HepG2 (cell line): ENCODE measurements around the gene GALNT17. TPM values are rescaled to one million over a fixed set of nuclear protein-coding genes. Genes with fewer than 3 reads are reported as not detected.

Source experiments
- ATAC-seq: fragments of 200-7000 bp; cut with Tn5 transposase; 3 replicates; pipeline ENCODE4 v1.9.1; 2020; ENCODE audit warnings: mild to moderate bottlenecking, moderate library complexity
- BruUV-seq: library from RNA; stranded (reverse); fragments of 400-500 nt; replicated peaks from 2 replicates; lab custom pipeline; 2021; lab: Mats Ljungman, UMichigan
- CTCF ChIA-PET: fragments of 300-600 bp; formaldehyde crosslinking; extraction: SDS; loops from one replicate; lab custom pipeline; 2021; ENCODE audit warnings: low total read pairs, inconsistent platforms, low intra/inter-chr PET ratio; lab: Yijun Ruan, JAX
- POLR2A ChIA-PET: fragments of 350-600 bp; sonication (Branson Sonifier 250); formaldehyde crosslinking; loops from one replicate; lab custom pipeline; 2020; ENCODE audit warnings: antibody characterized with exemption, inconsistent platforms; lab: Yijun Ruan, JAX
- DNase-seq: peaks from one replicate; pipeline ENCODE4 v3.0.0-alpha.2; 2015; ENCODE audit warnings: low spot score
- FAIRE-seq: peaks from 3 replicates; lab custom pipeline; 2011; peaks lifted over from hg19 to GRCh38; lab: Jason Lieb, UNC
- H2AFZ ChIP-seq: one replicate; pipeline ENCODE4 v1.6.1; 2011; ENCODE audit warnings: low read length, inconsistent platforms
- H3K27ac ChIP-seq: fragments of 300-600 bp; 3 replicates; pipeline ENCODE4 v1.8.0; 2011; ENCODE audit warnings: mixed run types, mild to moderate bottlenecking, mixed read lengths, low read length, inconsistent platforms; ENCODE audit not compliant: insufficient read depth; ENCODE audit errors: extremely low read length
- H3K27me3 ChIP-seq, 2 experiments: fragments of 200-600 bp in 1 of 2; 2 replicates in 1 of 2; 3 replicates in 1 of 2; pipeline versions ENCODE4 v1.6.0 to v1.8.0; 2011; ENCODE audit warnings: low read length in 2 of 2, mild to moderate bottlenecking in 2 of 2, moderate library complexity in 2 of 2, inconsistent platforms in 1 of 2; ENCODE audit not compliant: insufficient read depth in 2 of 2, control insufficient read depth in 1 of 2
- H3K36me3 ChIP-seq, 2 experiments: fragments of 200-600 bp in 1 of 2; replicated peaks in 1 of 2; 2 replicates in 1 of 2; 3 replicates in 1 of 2; pipeline versions ENCODE4 v1.5.1 to v1.8.0; 2011; ENCODE audit warnings: low read length in 2 of 2, inconsistent platforms in 1 of 2; ENCODE audit not compliant: insufficient read depth in 2 of 2, control insufficient read depth in 1 of 2
- H3K4me1 ChIP-seq: 2 replicates; pipeline ENCODE4 v1.5.1; 2012; ENCODE audit warnings: low read length, inconsistent platforms; ENCODE audit not compliant: insufficient read depth
- H3K4me2 ChIP-seq: 2 replicates; pipeline ENCODE4 v1.6.0; 2011; ENCODE audit warnings: low read depth, low read length, inconsistent platforms
- H3K4me3 ChIP-seq, 3 experiments: fragments of 200-600 bp in 1 of 3; sonication (generic), shearing (Covaris generic) in 1 of 3; replicated peaks in 1 of 3; 2 replicates each; pipeline ENCODE4 v1.5.1; 2011 to 2016; ENCODE audit warnings: low read length in 3 of 3, inconsistent platforms in 2 of 3, low read depth in 2 of 3, mild to moderate bottlenecking in 2 of 3, control low read depth in 1 of 3, mixed read lengths in 1 of 3; ENCODE audit not compliant: insufficient read depth in 1 of 3
- H3K79me2 ChIP-seq: one replicate; pipeline ENCODE4 v1.6.1; 2011; ENCODE audit warnings: low read length, inconsistent platforms; ENCODE audit not compliant: insufficient read depth
- H3K9ac ChIP-seq: 2 replicates; pipeline ENCODE4 v1.6.0; 2011; ENCODE audit warnings: mild to moderate bottlenecking, low read depth, low read length, inconsistent platforms; ENCODE audit not compliant: insufficient read depth
- H3K9me3 ChIP-seq: 2 replicates; pipeline ENCODE4 v1.5.1; 2012; ENCODE audit warnings: mild to moderate bottlenecking, low read length
- H4K20me1 ChIP-seq: 2 replicates; pipeline ENCODE4 v1.6.0; 2011; ENCODE audit warnings: inconsistent platforms, mild to moderate bottlenecking, low read length, moderate library complexity; ENCODE audit not compliant: insufficient read depth
- ADNP ChIP-seq: sonication (generic); formaldehyde crosslinking; IDR thresholded peaks from 2 replicates; pipeline ENCODE4 v1.4.0; 2020; ENCODE audit warnings: missing genetic modification reagents
- ARNT ChIP-seq: fragments of 450-650 bp; IDR thresholded peaks from 2 replicates; pipeline ENCODE4 v1.6.1; 2017
- EP300 ChIP-seq, 3 experiments: sonication (generic) in 1 of 3; formaldehyde crosslinking in 1 of 3; IDR thresholded peaks; 2 replicates each; pipeline versions ENCODE4 v1.5.1 to v1.6.1; 2011 to 2020; ENCODE audit warnings: low read depth in 2 of 3, low read length in 2 of 3, borderline replicate concordance in 1 of 3, improper control_type of control experiment in 1 of 3, mild to moderate bottlenecking in 1 of 3, missing genetic modification reagents in 1 of 3, moderate library complexity in 1 of 3
- HMG20B ChIP-seq: conservative IDR thresholded peaks from 2 replicates; pipeline ENCODE4 v1.6.1; 2016; ENCODE audit warnings: missing genetic modification reagents, missing compliant biosample characterization
- STAT5B ChIP-seq: sonication (generic); formaldehyde crosslinking; IDR thresholded peaks from 2 replicates; pipeline ENCODE4 v1.4.0; 2020; ENCODE audit warnings: missing genetic modification reagents
- THYN1 ChIP-seq: sonication (generic); formaldehyde crosslinking; IDR thresholded peaks from 2 replicates; pipeline ENCODE4 v1.8.1; 2023; ENCODE audit warnings: low read depth, mild to moderate bottlenecking, moderate library complexity, missing genetic modification reagents, borderline replicate concordance
- ZBTB10 ChIP-seq: sonication (generic); formaldehyde crosslinking; IDR thresholded peaks from 2 replicates; pipeline ENCODE4 v1.4.0; 2020; ENCODE audit warnings: missing genetic modification reagents, borderline replicate concordance
- ZMYM4 ChIP-seq: sonication (generic); formaldehyde crosslinking; IDR thresholded peaks from 2 replicates; pipeline ENCODE4 v1.8.1; 2023; ENCODE audit warnings: mild to moderate bottlenecking, missing genetic modification reagents
- ZNF441 ChIP-seq: sonication (generic); formaldehyde crosslinking; IDR thresholded peaks from 2 replicates; pipeline ENCODE4 v1.7.0; 2021; ENCODE audit warnings: missing genetic modification reagents, borderline replicate concordance
- ZSCAN20 ChIP-seq: sonication (generic); formaldehyde crosslinking; IDR thresholded peaks from 2 replicates; pipeline ENCODE4 v1.4.0; 2020; ENCODE audit warnings: missing genetic modification reagents, mild to moderate bottlenecking, borderline replicate concordance
- WGBS: methylation state at CpG from one replicate; pipeline ENCODE4 v1.1.6; 2017; ENCODE audit warnings: low lambda C conversion rate; 5-methylcytosine and 5-hydroxymethylcytosine counted together
- in situ Hi-C: cut with HindIII; loops from 2 replicates; pipeline ENCODE4 v1.10.0; 2017; ENCODE audit warnings: low pct_unique_long_range_greater_than_20kb; ENCODE audit not compliant: extremely low pct_ligation_motif_present
- intact Hi-C: fragments of 100-400 bp; cut with micrococcal nuclease; formaldehyde crosslinking; loops from one replicate; pipeline ENCODE4 v1.10.0; 2022; ENCODE audit not compliant: unreplicated experiment
- polyA plus RNA-seq, 8 experiments: library from polyadenylated mRNA; depleted of rRNA in 3 of 8; stranded (reverse) in 7 of 8; unstranded in 1 of 8; fragments of >200 nt; fragmentation: Illumina TruSeq in 4 of 8; extraction: Trizol in 4 of 8; gene quantifications; 2 replicates each; pipeline versions ENCODE4 v1.2.1 to v1.2.3, GENCODE V29; 2011 to 2016; ENCODE audit warnings: low read depth in 4 of 8, missing spikeins in 1 of 8, mixed read lengths in 1 of 8; ENCODE audit not compliant: insufficient read depth in 1 of 8
- total RNA-seq, 5 experiments: library from RNA; depleted of rRNA; stranded (reverse); fragments of >200 nt; fragmentation: Illumina TruSeq; extraction: Trizol; gene quantifications; 2 replicates each; pipeline ENCODE4 v1.2.3, GENCODE V29; 2016; ENCODE audit warnings: low read depth in 1 of 5

The GALNT17 gene
- total and polyA plus RNA-seq, 2 of the 13 experiments (the other 11 are each of a cell fraction or from before 2014, with no cell fraction given) = not detected

DNA sequence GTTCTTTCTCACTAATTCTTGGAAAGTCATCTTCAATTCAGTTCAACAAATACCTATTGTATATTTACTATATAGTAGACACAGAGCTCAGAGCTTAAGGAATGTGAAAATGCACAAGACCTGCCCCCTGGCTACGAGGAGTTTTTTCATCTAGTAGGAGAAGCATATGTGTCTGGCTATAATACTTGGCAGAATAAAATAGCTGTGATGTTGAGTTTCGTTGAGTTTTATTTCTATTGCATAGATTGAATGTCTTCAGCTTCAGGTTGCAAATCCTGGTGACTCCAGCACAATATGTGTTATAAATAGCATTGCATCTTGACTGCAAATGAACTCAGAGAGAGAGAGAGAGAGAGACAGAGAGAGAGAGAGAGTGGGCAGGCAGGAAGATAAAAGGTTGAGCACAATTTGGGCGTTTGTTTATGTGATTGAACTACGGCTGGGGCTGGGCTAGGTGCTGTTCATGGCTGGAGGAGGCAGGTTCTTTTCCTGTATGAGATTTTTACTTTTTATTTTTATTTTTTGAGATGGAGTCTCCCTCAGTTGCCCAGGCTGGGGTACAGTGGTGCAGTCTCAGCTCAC, 229.6 kb downstream of the GALNT17 start:
- Histone ChIP-seq H3K9ac (no peak overlapping the region), H3K27me3 (no peaks in the 10 kb centered on the region; a peak in 1 of 5 replicates), H3K9me3 (peaks cover 19% of the 10 kb centered on the region; the same call in 1 of the 2 replicates), H3K4me3 (no peak overlapping the region), H3K36me3 (no peaks in the 10 kb centered on the region), H4K20me1 (no peaks in the 10 kb centered on the region), H3K4me2 (no peak overlapping the region), H3K4me1 (no peaks in the 10 kb centered on the region), H3K27ac (no peak overlapping the region), H2AFZ (no peak overlapping the region), H3K79me2 (no peaks in the 10 kb centered on the region)
- no TSS peak for BruUV-seq
- 11% methylated on average over 4 of the region's 4 CpGs for WGBS
- ATAC-seq = no peak
- POLR2A ChIA-PET = no interaction called here
- TF ChIP-seq HMG20B (CRISPR knock-in tag) (no peak), ADNP (CRISPR knock-in tag) (no peak), THYN1 (CRISPR knock-in tag) (no peak), ZBTB10 (CRISPR knock-in tag) (no peak), STAT5B (no peak), ZMYM4 (CRISPR knock-in tag) (no peak), ZNF441 (CRISPR knock-in tag) (no peak), ARNT (no peak), EP300 (IDR thresholded peaks at IDR 0.05; ENCODE audit: low read depth in 2 of 2, low read length in 2 of 2) (no peak), EP300 (CRISPR knock-in tag; IDR thresholded peaks at IDR 0.05; ENCODE audit: borderline replicate concordance) (no peak), ZSCAN20 (CRISPR knock-in tag) (no peak)
- no peak for FAIRE-seq
- no peak for DNase-seq
- CTCF ChIA-PET = no interaction called here
- intact Hi-C loops = no loop called here
- in situ Hi-C loops = no loop called here
